Sigmoid colon (tissue), 4 donors: Measurements from ENCODE around the gene CCDC149.

Source experiments
- POLR2A ChIP-seq, 2 donors: fragments of 450-650 bp; IDR thresholded peaks; one replicate each; pipeline ENCODE4 v1.6.1; 2016; ENCODE audit warnings: antibody characterized with exemption in 2 of 2, mild to moderate bottlenecking in 2 of 2, moderate library complexity in 2 of 2
- POLR2AphosphoS5 ChIP-seq, 4 donors: sonication (generic); formaldehyde crosslinking; IDR thresholded peaks; one replicate each; pipeline ENCODE4 v1.6.1; 2017; ENCODE audit warnings: antibody characterized with exemption in 4 of 4
- TF ChIP-seq, protein P1 (sequence below), 4 experiments: fragments of 450-650 bp in 3 of 4; fragments of 200-600 bp in 1 of 4; IDR thresholded peaks; one replicate each; pipeline ENCODE4 v1.5.1; 2016 to 2019; ENCODE audit warnings: antibody characterized with exemption in 4 of 4, mild to moderate bottlenecking in 3 of 4, moderate library complexity in 2 of 4

DNA sequence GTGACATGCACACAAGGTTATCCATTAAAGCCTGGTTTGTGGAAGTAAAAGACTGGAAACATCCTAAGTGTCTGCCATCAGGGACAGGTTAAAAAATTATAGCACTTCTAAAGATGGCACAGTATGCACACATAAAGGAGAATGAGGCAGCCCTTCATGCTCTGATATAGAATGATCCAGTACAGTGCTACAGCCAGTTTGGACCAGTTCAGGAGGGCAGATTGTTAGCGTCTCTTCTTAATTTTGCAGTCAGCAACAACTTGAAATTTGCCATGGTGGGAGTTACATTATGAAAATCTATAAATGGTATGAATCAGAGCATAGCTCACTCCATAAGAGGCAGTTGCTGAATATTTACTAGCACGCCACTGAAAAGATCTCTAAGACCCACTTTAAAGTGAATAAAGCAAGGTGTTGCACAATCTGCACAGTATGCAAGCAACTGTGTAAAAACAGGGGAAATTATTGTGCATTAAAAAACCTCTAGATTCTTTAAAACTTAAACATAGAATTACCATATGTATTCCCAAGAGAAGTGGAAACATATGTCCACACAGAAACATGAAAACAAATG, 137.7 kb downstream of the CCDC149 start:
- TF ChIP-seq, protein P1, sequence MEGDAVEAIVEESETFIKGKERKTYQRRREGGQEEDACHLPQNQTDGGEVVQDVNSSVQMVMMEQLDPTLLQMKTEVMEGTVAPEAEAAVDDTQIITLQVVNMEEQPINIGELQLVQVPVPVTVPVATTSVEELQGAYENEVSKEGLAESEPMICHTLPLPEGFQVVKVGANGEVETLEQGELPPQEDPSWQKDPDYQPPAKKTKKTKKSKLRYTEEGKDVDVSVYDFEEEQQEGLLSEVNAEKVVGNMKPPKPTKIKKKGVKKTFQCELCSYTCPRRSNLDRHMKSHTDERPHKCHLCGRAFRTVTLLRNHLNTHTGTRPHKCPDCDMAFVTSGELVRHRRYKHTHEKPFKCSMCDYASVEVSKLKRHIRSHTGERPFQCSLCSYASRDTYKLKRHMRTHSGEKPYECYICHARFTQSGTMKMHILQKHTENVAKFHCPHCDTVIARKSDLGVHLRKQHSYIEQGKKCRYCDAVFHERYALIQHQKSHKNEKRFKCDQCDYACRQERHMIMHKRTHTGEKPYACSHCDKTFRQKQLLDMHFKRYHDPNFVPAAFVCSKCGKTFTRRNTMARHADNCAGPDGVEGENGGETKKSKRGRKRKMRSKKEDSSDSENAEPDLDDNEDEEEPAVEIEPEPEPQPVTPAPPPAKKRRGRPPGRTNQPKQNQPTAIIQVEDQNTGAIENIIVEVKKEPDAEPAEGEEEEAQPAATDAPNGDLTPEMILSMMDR (IDR thresholded peaks at IDR 0.05) = no peak
- TF ChIP-seq POLR2AphosphoS5 (IDR thresholded peaks at IDR 0.05) = no peak
- no peak for TF ChIP-seq POLR2A (IDR thresholded peaks at IDR 0.05)
